Activated naive CD8-positive, alpha-beta T cell treated with anti-CD3 and anti-CD28 coated beads, Interleukin-2, amount 50 U/mL, for 16 hours (primary cell): ENCODE measurements around the gene OR10G4.
"Not testable (repeated sequence)": the region's sequence is repeated elsewhere in the genome, so short reads cannot be mapped to it uniquely, and the experiment has no call there.

ENCODE experiments used
- DNase-seq: peaks from one replicate; pipeline ENCODE4 v3.0.0-alpha.2; 2020; ENCODE audit warnings: low read depth, low spot score

OR10G4 gene, protein sequence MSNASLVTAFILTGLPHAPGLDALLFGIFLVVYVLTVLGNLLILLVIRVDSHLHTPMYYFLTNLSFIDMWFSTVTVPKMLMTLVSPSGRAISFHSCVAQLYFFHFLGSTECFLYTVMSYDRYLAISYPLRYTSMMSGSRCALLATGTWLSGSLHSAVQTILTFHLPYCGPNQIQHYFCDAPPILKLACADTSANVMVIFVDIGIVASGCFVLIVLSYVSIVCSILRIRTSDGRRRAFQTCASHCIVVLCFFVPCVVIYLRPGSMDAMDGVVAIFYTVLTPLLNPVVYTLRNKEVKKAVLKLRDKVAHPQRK

GRCh38 chr11:124012697-124013096 is at the start of gene OR10G4:
Gene OR10G4, plus strand, starts transcription at chr11:124012997. Its CDS starts 2,578 bp downstream, at chr11:124015575.
- no peak for DNase-seq

- DNase-seq = no peak
Observed at GRCh38 chr11:123973816-123974215, 39.0 kb upstream of the OR10G4 start.

DNA sequence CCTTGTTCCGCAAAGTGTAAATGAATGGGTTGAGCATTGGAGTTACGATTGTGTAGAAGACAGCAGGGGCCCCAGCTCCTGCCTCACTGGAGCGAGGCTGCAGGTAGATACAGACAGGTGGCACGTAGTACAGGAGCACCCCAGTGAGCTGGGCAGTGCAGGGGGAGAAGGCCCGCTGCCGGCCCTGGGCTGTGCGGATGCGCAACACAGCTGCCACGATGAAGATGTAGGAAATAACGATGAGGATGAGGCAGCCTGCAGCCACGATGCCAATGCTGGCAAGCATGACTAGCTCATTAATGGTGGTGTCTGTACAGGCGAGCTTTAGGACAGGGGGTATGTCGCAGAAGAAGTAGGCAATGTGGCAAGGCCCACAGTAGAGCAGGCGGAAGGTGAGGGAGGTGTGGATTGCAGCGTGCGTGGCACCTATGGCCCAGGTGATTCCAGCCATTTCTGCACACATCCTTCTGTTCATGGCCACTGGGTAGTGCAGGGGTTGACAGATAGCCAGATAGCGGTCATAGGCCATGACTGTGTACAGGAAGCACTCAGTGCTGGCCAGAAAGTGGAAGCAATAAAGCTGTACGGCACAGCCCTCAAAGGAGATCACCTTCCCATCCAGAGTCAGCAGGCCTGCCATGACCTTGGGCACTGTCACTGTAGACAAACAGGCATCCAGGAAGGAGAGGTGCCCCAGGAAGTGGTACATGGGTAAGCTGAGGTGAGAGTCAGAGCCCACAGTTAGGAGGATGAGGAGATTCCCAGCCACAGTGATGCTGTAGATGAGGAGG is 35.8 kb upstream of the OR10G4 start:
- no peak for DNase-seq

- DNase-seq = no peak
Observed at GRCh38 chr11:123977731-123978347, 35.0 kb upstream of the OR10G4 start, which contains the start of gene OR10S1. Gene OR10S1, minus strand, starts transcription at chr11:123977781. Its CDS starts 117 bp downstream, at chr11:123977664.

DNA sequence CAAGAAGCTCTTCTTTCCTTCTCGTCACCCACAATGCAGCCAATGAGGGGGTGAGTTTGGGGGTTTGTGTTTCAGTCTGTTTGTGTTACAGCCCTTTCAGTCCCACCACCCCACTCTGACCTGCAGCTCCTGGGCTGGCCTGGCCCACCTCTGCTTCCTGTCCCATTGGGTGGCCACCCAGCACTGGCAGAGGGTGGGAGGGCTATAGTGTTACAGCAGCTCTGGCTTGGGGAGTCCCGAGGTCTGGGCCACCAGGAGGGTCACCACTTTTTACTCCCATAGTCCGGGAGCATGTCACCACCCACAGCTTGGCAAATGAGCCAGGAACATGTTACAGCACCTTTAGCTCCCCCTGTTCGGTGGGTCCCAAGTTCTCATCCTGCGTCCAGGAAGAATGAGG is 33.5 kb upstream of the OR10G4 start:
- no peak for DNase-seq

- DNase-seq = no peak
Observed at GRCh38 chr11:123995119-123995518, 17.7 kb upstream of the OR10G4 start, which contains the start of gene OR10G6. Gene OR10G6, minus strand, starts transcription at chr11:123995161. Its CDS starts 0 bp downstream, at chr11:123995161.

- not testable (repeated sequence) for DNase-seq
Observed at GRCh38 chr11:124015837-124016236, 3.0 kb downstream of the OR10G4 start.

GRCh38 chr11:124026498-124026897 is 13.7 kb downstream of the OR10G4 start, which contains the start of gene OR10G8:
Gene OR10G8, plus strand, starts transcription at chr11:124026798. Its CDS starts 2,825 bp downstream, at chr11:124029623.
- no peak for DNase-seq

DNA sequence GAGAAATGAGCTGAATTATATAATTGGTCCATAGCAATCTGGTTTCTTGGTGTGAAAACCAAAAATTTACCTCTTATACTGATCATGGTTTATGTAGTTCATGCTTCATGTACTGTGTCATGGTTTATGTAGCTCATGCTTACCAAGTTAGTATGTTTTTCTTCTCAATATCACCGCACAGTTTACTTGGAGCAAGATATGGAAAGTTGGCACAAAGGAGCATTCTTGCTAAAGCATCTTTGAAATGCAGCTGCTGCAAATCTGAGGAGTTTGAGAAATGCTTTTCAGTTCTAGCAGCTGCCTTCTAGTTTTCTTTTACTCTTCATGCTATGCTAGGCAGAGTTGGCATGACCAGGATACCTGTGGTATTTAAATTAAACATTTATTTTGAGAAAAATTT is 23.9 kb downstream of the OR10G4 start:
- no peak for DNase-seq

DNA sequence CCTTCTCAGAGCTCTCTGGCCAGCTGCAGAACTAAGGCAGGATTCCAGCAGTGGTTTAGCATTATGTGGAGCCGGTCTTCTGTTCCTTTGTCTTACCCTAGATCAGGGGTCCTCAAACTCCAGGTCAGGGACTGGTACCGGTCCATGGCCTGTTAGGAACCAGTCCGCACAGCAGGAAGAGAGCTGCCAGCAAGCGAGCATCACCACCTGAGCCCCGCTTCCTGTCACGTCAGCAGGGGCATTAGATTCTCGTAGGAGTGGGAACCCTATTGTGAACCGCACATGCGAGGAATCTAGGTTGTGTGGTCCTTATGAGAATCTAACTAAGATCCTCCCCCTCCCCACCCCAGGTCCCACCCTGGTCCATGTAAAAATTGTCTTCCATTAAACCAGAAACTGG is 26.8 kb downstream of the OR10G4 start:
- DNase-seq = no peak

GRCh38 chr11:124041254-124041653 is 28.5 kb downstream of the OR10G4 start, which contains the start of gene OR10G7:
Gene OR10G7, minus strand, starts transcription at chr11:124041325. Its CDS starts 2,324 bp downstream, at chr11:124039001.
- DNase-seq = no peak

DNA sequence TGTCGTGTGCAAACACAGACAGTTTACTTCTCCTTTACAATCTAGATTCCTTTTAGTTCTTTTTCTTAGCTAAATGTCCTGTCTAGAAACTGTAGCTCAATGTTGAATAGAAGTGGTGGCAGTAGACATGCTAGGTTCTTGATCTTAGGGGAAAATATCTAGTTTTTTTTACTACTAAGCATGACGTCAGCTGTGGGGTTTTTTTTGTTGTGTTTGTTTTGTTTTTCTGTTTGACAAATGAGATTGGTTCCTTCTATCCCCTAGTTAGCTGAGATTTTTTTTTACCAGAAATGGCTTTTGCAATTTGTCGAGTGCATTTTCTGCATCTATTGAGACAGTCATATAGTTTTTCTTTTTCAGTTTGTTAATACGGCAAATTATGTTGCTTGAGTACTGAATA is 30.6 kb downstream of the OR10G4 start:
- DNase-seq = no peak

DNA sequence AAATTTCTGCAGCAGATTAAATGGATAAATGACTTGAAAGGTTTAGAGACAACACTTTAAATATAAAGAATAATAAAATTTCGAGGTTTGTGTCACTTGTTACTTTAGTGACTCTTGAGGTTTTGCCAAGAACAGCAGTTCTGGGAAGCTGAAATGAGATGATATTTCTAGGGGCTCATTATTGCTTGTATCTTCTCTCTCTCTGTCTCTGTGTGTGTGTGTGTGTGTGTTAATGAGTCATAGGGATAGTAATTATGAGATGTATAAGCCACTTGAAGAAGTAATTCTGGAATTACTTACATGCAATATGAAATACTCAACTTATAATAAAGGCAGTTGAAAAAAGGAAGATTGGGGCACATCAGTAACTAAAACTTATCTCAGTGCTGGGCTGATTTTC is 38.0 kb downstream of the OR10G4 start:
- DNase-seq = no peak

GRCh38 chr11:124052966-124053365 is 40.2 kb downstream of the OR10G4 start:
- no peak for DNase-seq
